NT2/D1 (cell line): ENCODE data around the gene HS1BP3.

ENCODE experiments used
- SUZ12 ChIP-seq: IDR thresholded peaks from 2 replicates; pipeline ENCODE4 v1.6.1; 2011; ENCODE audit not compliant: insufficient read length, insufficient read depth; ENCODE audit errors: extremely low read depth
- ZNF274 ChIP-seq: IDR thresholded peaks from 2 replicates; pipeline ENCODE4 v1.6.1; 2011; ENCODE audit warnings: mild to moderate bottlenecking, low read depth, low read length

DNA sequence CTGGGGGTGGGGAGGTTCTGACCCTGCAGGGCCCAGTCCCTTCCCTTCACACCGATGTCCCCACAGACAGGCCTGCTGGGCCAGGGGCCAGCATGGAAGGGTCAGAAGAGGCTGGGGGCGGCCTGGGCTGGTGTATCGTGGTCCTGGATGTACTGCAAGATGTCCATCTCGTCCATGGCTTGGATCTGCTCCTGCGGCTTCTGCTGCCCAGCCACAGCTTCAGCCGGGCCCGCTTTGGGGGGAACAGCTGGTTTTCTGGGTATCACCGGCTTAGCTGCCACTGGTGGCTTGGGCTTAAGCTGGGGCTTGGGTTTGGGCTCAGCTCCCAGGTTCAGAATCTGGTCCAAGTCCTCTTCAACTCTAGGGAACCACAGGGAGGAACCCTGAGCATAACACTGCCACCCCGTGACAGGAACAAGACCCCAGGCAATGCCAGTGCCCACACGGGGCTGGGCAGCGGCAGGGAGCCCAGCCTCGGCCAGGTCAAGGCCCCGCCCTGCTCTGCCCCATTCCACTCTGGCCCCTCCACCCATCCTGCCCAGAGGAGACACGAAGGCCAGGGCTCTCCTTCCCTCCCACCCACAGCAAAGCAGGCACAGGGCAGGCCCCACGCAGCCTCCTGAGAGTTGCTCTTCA, 31.9 kb downstream of the HS1BP3 start:
- TF ChIP-seq ZNF274 (no peak), SUZ12 (no peak)
